Measurements from ENCODE around the gene NCOA7. TPM values are rescaled to one million over a fixed set of nuclear protein-coding genes. Genes with fewer than 3 reads are reported as not detected.
"Not testable (repeated sequence)": the region's sequence is repeated elsewhere in the genome, so short reads cannot be mapped to it uniquely, and the experiment has no call there.

Gene NCOA7
- total and polyA plus RNA-seq, 8 donors, result 7.4 to 66.7 (median 14.1) TPM

DNA sequence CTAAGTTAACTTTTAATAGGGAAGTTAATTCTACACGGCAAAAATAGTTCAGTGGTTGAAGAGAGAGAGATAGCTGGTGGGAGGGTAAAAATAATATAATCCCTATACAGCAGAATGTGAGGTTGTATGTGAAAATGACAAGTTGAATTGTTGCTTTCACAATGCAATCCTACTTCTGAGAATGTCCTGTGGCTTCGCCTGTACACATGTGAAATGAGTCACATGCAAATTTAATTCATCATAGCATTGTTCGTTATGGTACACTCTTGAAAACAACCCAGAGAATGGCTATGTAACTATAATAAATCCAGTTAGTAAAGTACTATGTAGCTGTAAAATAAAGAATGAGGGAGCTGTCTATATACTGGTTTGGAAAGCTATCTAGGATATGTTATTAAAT, 119.8 kb downstream of the NCOA7 start:
- no peak for ATAC-seq
- Histone ChIP-seq H3K9me3 (no peaks in the 10 kb centered on the region), H3K4me1 (peaks cover 0 to 8% (median 0%) of the 10 kb centered on the region in 3 donors), H3K36me3 (peaks cover 0 to 3% (median 0%) of the 10 kb centered on the region in 3 donors), H3K4me3 (no peak overlapping the region), H3K27me3 (no peaks in the 10 kb centered on the region), H3K27ac (peak overlapping the region in 1 of 4 donors; percentile 33)
- intact Hi-C loops (cut with DNase I), result no loop called here
- FAIRE-seq, result no peak
- WGBS, 2 donors, result 65 to 74% methylated on average over 3 of the region's 3 CpGs
- TF ChIP-seq, protein P1, sequence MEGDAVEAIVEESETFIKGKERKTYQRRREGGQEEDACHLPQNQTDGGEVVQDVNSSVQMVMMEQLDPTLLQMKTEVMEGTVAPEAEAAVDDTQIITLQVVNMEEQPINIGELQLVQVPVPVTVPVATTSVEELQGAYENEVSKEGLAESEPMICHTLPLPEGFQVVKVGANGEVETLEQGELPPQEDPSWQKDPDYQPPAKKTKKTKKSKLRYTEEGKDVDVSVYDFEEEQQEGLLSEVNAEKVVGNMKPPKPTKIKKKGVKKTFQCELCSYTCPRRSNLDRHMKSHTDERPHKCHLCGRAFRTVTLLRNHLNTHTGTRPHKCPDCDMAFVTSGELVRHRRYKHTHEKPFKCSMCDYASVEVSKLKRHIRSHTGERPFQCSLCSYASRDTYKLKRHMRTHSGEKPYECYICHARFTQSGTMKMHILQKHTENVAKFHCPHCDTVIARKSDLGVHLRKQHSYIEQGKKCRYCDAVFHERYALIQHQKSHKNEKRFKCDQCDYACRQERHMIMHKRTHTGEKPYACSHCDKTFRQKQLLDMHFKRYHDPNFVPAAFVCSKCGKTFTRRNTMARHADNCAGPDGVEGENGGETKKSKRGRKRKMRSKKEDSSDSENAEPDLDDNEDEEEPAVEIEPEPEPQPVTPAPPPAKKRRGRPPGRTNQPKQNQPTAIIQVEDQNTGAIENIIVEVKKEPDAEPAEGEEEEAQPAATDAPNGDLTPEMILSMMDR (IDR thresholded peaks at IDR 0.05), result no peak
- DNase-seq, result no peak

DNA sequence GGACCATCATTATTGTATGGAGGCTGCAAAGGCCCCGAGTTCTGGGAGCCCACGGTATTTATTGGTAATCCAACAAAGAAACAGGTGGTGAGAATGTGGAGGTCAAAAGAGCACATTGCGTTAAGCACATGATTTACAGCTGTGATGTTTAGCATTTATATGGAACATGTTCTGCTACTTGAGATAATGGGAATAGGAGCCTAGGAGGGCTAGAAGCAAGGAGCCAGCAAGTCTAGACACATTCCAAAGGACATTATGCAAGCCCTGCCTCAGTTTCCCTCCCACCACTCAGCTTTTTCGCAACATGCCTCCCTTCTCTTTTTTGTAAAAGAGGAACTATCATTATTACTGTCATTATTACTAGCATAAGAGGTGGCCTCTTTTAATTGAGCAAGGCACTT, 120.3 kb downstream of the NCOA7 start:
- H3K27me3 ChIP-seq; intact Hi-C loops (cut with DNase I); H3K4me3 ChIP-seq; H3K27ac ChIP-seq; FAIRE-seq; DNase-seq; H3K36me3 ChIP-seq; H3K4me1 ChIP-seq; ATAC-seq; H3K9me3 ChIP-seq: not testable (repeated sequence)
- WGBS, 2 donors, result 64 to 68% methylated on average over 4 of the region's 4 CpGs

DNA sequence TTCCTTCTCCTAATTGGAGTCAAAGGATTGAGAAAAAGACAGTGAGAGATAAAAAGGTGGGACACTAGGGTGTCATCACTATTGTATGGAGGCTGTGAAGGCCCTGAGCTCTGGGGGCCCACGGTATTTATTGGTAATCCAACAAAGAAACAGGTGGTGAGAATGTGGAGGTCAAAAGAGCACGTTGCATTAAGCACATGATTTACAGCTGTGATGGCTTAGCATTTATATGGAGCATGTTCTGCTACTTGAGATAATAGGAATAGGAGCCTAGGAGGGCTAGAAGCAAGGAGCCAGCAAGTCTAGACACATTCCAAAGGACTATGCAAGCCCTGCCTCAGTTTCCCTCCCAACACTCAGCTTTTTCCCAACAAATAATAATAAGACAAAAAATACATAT, 121.7 kb downstream of the NCOA7 start:
- 75 to 80% methylated on average over 2 of the region's 2 CpGs for WGBS, 2 donors
- FAIRE-seq; intact Hi-C loops (cut with DNase I): not testable (repeated sequence)

DNA sequence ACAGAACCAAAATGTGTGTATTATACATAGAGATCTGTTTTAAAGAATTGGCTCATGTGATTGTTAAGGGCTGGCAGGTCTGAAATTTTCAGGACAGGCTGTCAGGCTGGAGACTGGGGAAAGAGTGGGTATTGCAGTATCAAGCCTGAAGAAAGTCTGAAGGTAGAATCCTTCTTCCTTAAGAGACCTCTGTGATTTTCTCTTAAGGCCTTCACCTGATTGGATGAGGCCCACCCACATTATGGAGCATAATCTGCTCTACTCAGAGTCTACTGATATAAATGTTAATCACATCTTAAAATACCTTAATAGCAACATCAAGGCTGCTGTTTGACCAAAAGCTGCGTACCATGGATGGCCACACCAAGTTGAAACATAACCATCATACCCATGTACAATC, 122.4 kb downstream of the NCOA7 start:
- peaks cover 0 to 6% (median 0%) of the 10 kb centered on the region in 3 donors for H3K36me3 ChIP-seq
- intact Hi-C loops (cut with DNase I), result no loop called here
- H3K9me3 ChIP-seq, result no peaks in the 10 kb centered on the region
- FAIRE-seq, result no peak
- 94 to 95% methylated on average over 1 of the region's 1 CpG for WGBS, 2 donors
- H3K27me3 ChIP-seq, result no peaks in the 10 kb centered on the region
- peaks cover 0 to 9% (median 0%) of the 10 kb centered on the region in 3 donors for H3K4me1 ChIP-seq
- TF ChIP-seq, protein P1 (IDR thresholded peaks at IDR 0.05), result no peak
- no peak for ATAC-seq
- H3K27ac ChIP-seq, result no peak overlapping the region
- DNase-seq, result no peak
- H3K4me3 ChIP-seq, result no peak overlapping the region

More for the DNA sequence above, 121.7 kb downstream of the NCOA7 start:
- H3K4me3 ChIP-seq, ATAC-seq, DNase-seq, H3K9me3 ChIP-seq, H3K36me3 ChIP-seq, H3K27me3 ChIP-seq, H3K27ac ChIP-seq, H3K4me1 ChIP-seq: not testable (repeated sequence)

DNA sequence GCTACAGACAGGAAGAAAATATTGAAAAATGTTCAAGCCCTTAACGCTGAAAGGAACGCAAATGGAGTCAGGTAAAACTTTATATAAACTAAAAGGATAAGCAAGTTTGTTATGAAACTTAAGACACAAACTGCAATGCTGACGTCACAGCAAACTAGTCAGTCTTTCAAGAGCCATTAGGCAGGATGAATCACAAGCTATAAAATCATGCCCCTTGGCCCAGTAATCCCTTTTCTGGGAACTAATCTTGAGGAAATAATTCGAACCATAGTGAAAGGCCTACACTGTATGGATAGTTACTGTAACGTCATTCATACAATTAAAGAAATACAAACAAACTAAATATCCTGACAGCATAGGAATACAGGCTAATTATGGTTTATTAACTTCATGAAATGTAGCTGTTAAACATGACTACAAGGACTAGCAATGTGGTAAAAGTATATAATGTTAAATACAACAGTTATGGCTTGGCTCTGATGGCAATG, 123.1 kb downstream of the NCOA7 start:
- H3K4me3 ChIP-seq, result no peak overlapping the region
- peaks cover 0 to 15% (median 0%) of the 10 kb centered on the region in 3 donors for H3K4me1 ChIP-seq
- H3K9me3 ChIP-seq, result no peaks in the 10 kb centered on the region
- DNase-seq (no peak), FAIRE-seq (no peak), ATAC-seq (no peak)
- TF ChIP-seq, protein P1 (IDR thresholded peaks at IDR 0.05), result no peak
- H3K27ac ChIP-seq, result no peak overlapping the region
- H3K27me3 ChIP-seq, result no peaks in the 10 kb centered on the region
- H3K36me3 ChIP-seq, result peaks cover 0 to 6% (median 0%) of the 10 kb centered on the region in 3 donors
- WGBS, 2 donors, result 72 to 77% methylated on average over 5 of the region's 5 CpGs
- intact Hi-C loops (cut with DNase I), result no loop called here

DNA sequence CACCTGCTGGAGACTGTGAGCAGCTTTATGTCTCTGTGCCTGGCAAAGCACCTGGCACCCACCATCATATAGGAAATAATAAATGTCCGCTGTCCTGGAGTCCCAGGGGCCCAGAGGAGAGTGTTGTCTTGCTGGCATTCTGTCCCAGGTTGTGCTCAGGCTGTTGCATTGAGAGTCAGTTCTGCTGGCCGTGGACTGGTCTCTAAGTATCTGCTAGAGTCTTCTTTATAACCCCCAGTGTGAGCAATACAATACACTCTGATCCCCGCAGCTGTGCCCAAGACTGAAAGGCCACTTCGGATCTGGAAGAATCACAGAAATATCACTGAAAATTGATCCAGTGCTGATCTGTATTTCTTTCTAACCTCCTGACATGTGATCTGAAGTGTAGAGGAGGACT, 127.5 kb downstream of the NCOA7 start:
- peaks cover 0 to 9% (median 0%) of the 10 kb centered on the region in 3 donors for H3K36me3 ChIP-seq
- no peaks in the 10 kb centered on the region for H3K27me3 ChIP-seq
- DNase-seq (no peak), ATAC-seq (peak in 3 of 4 donors; percentile 1 to 7 (median 4)), FAIRE-seq (no peak)
- no peaks in the 10 kb centered on the region for H3K9me3 ChIP-seq
- intact Hi-C loops (cut with DNase I), result no loop called here
- H3K4me3 ChIP-seq, result no peak overlapping the region
- 74 to 76% methylated on average over 4 of the region's 4 CpGs for WGBS, 2 donors
- TF ChIP-seq, protein P1 (IDR thresholded peaks at IDR 0.05), result no peak
- peaks cover 0 to 27% (median 0%) of the 10 kb centered on the region in 3 donors for H3K4me1 ChIP-seq
- H3K27ac ChIP-seq, result peak overlapping the region in 3 of 4 donors; percentile 7 to 97 (median 84)

All from pancreas (tissue), 10 donors.